ENCODE results near the gene SDF4.
A peak's percentile ranks its signal among the peaks of the same experiment; 100 is the strongest.

Gene SDF4

DNA sequence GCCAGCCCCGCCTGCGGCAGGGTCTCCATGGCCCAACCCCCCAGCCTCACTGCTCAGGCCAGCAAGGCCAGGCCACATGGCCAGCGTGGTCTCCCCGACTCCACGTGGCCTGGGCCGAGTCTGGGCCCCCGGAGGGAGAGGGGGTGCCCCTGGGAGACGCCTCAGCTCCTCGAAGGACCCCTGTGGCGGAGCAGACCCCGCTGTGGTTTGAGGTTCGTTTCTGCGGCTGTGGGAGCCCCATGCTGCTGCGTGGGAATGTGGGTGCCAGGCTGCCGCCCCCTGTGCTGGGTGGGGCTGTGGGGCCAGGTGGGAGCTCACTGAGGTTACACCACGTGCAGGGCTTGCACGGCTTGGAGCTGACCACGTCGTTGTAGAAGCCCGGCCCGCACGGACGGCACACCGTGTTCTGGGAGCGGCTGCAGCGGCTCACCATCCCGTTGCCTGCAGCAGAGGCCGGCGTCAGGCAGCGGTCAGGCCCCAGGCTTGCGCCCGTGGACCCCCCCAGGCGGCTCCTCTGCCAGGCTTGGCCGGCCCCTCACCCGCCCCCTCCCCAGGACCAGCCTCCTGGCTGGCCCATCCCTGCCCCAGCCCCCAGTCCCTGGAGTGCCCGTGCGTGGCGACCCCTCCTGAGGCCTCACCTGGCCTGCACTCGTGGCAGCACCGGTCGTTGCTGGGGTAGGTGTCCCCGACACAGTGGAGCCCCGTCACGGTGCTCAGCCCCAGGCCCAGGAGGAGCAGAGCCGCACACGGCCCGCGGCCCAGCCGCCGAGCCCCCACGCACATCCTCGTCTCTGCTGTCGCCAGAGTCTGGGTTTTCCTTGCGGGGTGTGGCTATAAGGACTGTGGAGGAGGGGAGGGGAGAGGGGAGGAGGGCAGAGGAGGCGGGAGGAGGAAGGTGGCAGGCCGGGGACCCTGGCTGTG, 18.2 kb downstream of the SDF4 start, which contains the start of gene TNFRSF4:
Gene TNFRSF4, minus strand, starts transcription at position 809 of the 921 bp plus-strand sequence. Its CDS starts 26 bp downstream, at position 783.
- peak in 1 of 2 donors; percentile 36 for DNase-seq (ENCODE audit: low read depth in 2 of 2)

DNA sequence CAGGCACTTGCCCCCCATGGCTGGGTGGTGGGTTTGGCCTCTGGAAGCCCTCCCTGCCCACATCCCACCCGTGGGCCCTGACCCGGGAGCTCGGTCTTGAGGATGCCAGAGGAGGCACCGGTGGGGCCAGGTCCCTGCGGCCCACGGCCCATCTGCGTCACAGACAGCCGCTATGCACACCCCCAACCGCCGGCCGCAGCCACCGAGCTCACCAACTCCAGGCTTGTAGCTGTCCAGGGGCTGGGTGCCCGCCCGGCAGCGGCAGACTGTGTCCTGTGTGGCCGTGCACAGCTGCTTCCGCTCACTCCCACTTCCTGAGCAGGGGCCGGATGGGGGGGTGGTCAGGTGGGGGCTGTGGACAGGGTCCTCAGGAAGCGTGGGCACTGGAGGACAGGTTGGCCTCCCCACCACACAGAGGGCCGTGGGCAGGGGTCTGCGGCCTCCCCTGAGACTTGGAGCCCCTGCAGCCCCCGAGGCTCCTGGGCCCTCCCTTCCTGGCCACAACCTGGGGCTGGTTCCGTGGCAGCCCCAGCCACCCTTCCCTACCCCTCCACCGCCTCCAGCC, 18.9 kb downstream of the SDF4 start:
- DNase-seq (ENCODE audit: low read depth in 2 of 2): peak; percentile 49 to 60

DNA sequence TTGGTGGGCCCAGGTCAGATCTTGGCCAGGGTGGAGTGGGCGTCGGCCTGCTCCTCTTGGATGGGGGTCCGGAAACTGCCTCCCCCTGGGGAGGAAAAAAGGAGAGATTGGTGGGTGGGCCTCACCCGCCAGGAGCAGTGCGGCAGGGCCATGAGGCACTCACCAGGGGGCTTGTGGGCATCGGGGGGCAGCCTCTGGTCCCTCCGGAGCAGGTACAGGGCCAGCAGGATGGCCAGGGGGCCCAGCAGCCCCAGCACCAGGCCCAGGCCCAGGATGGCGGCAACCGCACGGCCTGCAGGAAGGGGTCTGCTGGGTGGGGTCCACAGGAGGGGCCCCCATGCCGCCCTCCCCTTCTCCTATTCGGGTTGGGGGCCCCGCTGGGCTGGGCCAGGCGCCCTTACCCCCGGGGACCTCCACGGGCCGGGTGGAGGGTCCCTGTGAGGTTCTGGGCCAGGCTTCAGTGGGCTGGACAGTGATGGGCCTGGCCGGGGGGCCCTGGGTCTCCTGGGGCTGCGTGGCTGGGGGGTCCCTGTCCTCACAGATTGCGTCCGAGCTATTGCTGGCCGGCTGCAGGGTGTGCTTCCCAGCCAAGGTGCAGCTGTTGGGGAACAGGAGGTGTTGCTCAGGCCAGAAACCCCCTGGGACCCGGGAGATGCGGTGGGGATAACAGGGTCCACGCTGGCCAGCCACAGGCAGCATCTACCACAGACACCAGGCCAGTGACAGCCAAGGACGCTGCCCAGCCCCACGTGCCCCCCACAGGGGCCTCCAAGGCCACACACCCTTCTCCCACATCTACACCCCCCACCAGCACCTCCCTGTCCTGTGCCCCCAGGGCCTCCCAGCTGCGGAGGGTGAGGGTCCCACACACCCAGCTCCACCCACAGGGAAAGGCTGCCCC, 20.0 kb downstream of the SDF4 start:
- DNase-seq (ENCODE audit: low read depth in 2 of 2): no peak

DNA sequence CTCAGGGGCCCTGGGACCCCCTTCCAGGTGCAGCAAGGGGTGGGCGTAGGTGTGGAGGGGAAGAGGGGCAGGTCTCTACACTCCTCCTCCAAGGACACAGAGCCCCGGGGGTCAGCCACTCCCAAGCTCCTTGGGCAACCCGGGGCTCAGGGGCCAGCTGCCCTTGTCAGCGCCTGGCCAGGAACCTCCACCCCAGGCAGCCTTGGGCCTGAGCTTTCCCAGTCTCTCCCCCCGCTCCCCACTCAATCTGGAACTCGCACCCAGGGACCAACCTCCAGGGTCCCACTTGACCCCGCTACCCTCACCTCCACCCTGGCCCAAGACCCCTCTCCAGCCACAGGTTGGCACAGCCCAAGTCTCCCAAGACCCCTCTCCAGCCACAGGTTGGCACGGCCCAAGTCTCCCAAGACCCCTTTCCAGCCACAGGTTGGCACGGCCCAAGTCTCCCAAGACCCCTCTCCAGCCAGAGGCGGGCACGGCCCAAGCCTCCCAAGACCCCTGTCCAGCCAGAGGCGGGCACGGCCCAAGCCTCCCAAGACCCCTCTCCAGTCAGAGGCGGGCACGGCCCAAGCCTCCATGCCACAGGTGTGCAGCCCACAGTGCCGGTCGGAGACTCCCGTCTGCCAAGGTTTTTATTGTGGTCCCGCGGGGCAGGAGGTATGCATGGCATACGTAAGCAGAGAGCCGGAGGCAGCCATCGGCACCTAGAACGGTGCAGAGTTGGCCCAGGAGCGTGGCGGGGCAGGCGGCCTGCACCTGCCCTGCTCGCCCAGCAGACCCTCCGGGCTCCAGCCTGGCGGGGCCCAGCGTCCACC, 20.9 kb downstream of the SDF4 start:
- DNase-seq (ENCODE audit: low read depth in 2 of 2): no peak

DNA sequence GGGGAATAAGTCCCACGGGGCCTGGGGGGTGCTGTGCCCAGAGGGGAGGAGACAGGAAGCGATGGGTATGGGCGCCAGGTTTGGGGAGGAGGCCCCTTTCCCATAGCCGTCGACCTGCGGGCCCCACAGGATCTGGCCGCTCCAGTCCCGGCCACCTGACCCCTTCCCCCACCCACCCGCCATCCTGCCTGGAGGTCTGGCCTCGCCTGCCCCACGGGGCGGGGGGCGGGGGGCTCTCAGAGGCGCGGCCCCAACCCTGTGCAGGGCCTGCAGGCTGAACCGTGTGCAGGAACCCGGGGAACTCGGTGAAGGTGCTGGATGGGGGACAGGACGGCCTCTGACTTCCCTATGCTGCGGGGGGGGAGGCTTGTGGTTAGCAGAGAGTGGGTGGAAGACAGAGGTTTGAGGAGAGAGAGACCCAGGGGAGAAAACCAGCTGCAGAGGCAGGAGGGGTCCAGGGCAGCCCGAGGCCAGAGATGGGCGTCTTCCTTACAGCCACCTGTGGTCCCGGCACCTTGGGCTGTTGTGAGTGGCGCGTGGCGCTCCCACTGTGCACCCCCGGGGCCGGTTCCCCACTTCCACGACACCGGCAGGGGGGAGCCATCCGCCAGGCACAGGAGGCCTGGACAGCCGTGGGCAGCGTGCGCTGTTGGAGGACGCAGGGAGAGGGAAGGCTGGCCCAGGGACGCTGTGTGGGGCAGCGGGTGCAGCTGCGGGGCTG, 22.9 kb downstream of the SDF4 start:
- DNase-seq (ENCODE audit: low read depth in 2 of 2): peak; percentile 44 to 52

DNA sequence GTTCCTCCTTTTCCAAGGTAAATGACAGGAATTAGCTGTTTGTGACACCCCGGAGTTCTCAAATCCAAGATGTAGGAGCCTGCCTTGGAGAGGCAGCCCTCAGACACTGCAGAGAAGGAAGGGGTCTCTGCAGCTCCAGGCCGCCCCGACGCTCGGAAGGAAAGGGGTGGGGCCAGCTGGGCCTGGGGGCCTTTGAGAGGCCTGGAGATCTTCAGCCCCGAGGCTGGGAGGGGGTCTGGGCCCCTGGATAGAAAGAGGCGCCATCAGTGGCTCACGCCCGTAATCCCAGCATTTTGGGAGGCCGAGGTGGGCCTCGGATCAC, 24.3 kb downstream of the SDF4 start:
- no peak for DNase-seq (ENCODE audit: low read depth in 2 of 2)

DNA sequence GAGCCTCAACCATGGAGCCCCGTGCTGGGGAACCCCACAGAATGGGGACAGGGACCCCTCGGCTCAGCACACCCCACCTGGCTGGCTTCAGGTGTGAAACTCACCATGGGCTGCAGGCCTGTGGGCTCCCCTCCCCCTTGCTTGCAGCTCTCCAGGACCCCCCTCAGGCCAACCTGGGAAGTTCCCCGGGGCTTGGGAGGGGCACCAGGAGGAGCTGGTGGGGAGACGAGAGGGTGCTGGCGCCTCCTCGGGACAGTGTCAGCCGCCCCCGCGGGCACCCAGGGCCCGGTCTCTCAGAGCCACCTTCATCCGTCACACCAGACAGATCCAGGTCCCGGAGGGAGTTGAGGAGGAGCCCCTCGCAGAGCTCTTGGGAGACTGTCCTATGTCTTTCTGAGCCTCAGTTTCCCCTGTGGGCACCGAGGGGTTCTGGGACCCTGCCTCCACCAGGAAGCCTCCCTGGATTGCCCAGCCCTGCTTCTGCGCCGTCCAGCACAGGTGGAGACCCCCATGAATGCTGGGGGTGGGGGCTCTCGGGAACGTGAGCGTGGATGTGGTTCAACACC, 24.8 kb downstream of the SDF4 start:
- DNase-seq (ENCODE audit: low read depth in 2 of 2): no peak

DNA sequence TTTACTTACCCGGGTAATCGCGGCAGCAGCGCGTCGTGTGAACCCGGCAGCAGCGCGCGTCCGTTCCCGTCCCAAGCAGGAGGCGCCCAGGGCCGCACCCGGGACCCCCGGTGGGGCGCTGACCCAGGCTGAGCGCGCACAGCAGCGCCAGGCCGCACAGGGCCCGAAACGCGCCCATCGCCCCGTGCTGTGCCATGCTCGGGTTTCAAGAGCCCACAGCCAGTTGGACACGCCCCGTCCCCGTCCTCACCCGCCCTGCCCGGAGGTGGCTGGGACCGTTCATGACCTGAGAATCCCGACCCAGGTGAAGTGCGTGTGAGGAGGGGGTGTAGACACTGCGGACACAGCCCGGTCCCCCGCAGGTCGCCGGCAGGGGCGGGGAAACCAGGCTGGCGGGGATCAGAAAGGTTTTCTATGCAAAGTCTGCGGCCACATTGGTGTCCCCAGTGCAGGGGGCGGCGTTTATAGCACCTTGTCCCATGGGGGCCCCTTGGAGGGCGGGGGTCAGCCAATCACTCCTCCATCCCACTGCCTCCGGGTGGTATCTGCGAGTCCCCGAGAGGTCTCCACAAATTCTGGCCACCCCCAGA, 25.3 kb downstream of the SDF4 start, which contains the start of gene TNFRSF18:
Gene TNFRSF18, minus strand, starts transcription at position 217 of the 590 bp plus-strand sequence. Its CDS starts 21 bp downstream, at position 196.
- DNase-seq (ENCODE audit: low read depth in 2 of 2): peak; percentile 40 to 47

DNA sequence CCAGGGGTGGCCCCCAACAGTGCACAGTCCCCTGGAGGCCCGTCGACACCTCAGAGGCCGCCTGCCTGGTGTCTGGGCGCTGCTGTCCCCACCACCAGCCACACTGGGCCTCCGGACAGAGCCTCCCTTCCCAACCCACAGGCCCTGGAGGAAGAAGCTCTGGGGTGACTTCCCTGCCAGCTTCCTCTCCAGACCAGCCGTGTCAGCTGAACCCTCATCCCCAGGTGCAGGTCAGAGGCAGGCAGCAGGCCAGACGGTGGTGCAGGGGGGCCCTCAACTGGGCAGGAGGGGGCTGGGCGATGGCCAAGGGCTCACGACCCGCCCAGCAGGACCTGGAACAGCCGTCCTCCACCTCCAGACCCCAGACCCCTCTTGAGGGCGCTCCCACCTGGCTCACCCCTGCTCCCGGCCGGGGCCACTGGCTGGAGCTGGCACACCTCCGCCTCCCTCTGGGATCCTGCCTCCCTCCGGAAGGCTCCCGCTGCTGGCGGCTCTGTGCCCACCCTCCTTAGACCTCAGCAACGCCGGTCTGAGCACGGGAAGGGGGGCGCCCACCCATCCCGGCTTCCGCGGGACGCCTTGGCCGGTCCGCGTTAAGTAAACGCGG, 25.9 kb downstream of the SDF4 start:
- DNase-seq (ENCODE audit: low read depth in 2 of 2): no peak

DNA sequence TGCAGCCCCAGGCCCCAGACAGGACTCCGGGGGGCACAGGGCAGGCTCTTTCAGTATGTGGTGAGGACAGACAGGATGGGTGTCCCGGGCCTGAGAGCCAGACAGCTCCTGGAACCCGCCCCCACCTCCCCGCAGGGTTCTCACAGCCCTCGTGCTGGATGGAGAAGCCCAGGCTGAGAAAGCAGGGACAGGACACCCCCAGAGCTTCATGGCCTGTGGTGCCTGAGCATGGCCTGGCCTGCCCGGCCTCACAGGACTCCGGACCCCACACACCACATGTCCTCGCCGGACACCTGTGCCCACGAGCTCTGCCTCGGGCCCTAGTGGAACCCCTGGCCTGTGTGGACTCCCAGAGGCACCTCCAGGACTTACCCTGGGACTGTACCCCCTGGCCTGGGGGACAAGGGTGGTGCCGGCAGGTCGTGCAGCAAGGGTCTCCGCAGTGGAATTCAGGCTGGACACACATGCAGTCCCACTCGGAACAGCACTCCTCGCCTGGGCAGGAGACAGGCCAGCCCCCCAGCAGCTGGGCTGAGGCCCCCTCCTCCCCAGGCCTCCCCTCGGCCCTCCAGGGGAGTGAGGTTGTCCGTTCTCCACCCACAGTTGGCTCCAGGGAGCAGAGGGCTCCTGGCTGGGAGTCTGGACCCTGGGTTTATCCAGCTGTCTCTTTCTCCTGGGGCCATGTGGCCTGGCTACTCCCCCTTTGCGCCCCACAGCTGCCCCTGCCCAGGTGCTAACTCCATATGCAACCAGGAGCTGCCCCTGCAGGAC, 26.6 kb downstream of the SDF4 start:
- no peak for DNase-seq (ENCODE audit: low read depth in 2 of 2)

DNA sequence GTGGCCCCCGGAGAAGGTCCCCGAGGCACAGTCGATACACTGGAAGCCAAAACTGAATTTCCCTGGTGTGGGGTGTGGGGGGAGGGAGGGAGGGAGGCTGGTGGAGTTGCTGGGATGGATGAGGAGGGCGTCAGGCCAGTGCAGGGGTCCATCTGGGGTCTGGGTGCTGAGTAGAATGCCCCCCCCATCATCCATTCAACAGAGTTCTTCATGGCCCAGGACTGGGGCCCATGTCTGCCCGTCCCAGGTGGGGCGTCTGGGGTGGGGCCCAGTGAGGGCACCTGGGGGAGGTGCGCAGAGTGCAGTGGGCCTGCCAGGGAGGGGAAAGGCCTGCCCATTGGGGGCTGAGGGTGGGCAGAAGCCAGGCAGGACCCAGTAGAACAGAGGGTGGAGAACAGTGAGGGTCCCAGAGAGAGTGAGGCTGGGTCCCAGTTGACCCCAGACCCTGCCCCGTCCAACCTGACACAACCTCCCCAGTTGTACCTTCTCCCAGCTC, 27.3 kb downstream of the SDF4 start:
- DNase-seq (ENCODE audit: low read depth in 2 of 2): no peak

DNA sequence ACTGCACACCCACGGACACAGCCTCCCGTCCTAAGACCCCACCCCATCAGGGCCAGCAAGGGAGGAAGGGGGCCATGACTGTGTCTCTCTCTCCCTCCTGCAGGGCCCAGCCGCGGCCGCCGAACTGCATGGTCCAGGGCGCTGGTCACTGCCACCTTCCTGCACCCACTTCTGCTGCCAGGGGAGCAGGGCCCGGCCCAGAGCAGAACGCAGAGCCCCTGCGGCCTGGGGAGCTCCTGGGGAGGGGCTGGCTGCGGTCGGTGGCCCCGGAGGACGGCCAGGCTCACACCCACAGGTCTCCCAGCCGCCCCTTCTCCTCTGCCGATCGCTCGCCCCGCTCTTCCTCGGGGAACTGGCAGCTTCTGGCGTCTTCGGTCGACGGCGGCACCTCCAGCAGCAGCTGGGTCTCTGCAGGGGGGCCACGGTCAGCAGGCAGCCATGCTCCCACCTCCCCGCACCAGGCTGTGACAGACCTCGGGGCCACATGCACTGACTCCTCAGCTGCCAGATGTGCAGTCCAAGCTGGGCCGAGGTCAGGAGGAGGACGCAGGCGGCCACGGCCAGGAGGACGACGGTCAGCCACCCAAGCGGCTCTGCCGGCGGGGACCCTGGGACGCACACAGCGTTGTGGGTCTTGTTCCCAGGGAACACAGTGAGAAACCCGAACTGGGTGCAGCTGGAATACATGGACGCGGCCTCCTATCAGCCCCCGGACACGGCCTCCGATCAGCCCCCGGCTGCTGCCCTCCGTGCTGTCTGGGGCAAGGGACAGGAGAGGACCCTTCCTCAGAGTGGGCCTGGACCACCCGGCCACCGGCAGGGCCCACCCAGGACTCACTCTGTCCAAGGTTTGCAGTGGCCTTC, 28.0 kb downstream of the SDF4 start:
- DNase-seq (ENCODE audit: low read depth in 2 of 2): no peak

DNA sequence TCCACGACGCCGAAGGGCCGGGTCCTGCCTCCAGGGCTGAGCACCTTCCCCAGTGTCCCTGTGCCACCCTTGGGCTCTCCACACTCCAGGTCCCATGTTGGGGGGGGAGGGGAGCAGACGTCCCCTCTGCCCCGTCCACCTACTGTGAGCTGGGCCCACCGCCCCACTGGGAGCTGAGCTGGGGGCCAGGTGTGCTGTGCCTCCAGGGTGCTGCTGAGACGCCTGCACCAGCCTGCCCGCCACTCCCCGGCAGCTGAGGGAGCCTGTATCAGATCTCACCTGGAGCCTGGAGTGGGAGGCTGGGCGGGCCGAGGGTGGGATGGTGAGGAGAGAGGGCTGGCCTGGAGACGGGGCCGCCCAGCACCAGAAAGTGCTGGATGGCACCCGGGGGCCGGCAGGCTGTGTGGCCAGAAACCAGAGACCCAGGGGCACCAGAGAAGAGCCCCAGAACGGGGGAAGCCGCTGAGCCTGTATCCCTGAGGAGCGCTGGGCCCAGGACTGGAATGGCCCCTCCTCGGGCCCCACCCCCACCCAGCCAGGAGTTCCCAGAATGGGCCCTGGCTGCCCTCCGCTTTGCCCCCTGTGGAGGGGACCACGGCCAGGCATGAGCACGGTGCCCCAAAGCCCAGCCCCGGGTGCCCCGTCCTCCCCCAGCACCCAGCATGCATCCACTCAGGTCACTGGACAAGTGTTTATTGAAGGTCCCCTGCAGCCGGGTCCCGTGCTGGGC, 28.8 kb downstream of the SDF4 start:
- DNase-seq (ENCODE audit: low read depth in 2 of 2): no peak

DNA sequence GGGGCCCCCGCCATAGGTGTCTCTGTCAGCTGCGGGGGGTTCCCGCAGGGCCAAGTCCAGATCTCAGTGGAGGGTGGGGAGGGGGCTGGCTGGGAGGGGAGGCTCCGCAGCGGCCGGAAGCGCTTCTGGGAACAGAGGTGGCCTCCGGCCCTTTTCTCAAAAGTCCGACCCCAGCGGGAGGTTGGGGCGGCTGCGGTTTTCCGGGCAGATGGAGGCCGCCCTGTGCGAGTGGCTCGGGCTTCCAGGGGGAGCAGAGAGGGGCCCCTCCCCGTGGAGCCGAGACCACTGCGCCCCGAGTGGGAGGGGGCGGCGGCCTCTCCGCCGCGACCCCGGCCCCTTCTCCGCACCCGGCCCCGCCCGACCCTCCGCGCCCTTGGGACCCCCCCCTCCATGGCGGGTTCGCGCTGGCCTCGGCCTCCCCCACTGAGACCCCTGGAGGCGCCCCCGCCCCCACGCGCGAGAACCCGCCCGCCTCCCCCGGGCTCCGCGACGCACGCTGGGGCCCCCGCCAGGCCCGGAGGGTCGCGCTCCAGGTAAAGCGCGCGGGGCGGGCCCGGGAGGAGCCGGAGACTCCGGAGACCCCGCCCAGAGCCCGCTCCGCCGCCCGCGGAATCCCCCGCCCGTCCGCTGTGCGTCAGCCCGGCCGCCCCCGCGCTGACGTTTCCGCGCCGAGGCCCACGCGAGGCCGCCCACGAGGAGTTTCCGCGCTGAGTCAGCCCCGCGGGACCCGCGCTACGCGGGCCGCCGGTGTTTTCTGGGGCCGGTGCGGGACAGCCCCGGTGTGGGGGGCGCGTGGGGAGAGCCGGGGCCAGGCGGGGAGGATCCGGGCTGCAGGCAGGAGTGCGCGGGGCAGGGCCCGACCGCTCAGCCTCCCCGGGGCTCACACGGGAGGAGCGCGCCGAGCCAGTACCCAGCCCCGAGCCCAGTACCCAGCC, 30.7 kb downstream of the SDF4 start:
- DNase-seq (ENCODE audit: low read depth in 2 of 2): peak; percentile 82 to 84

DNA sequence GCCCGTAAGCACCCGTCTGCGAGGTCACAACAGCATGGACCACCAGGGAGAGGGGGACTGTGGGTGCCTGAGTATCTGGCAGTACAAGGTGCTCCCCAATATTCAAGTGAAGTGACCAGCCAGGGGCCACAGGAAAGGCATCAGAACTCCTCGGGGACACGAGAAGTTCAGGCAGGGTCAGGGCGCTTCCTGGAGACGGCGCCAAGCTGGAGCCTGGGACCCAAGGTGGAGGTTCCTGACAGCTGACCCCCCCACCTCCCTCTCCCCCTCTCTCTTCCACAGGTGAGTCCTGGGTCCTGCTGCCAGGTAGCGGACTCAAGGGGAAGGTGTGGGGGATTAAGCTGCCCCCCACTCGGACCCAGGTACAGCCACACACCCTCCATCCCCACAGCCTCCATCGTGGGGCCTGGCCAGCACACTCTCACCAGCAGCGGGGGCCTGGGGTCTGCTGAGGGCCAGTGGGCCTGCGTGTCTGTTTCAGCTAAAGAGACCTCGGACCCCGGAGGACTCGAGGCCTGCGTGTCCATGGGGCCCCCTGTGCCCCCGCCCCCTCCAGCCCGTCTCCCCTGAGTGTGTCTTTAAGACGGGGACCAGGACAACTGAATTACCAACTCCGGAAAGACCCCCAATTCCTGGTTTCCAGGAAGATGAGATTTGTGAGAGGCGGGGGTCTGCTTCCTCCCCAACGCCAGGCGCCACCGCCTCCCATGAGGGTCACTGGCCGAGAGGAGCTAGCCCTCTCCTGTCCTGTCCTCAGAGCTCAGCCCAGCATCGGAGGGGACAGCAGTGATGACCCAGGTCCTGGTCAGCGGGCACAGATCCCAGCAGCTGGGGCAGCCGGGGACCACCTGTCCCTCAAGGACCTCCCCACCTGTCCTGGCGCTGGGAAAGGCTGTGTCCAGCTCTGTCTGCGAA, 31.6 kb downstream of the SDF4 start:
- no peak for DNase-seq (ENCODE audit: low read depth in 2 of 2)
